Caco-2 (cell line): ENCODE results near the gene EFNA4. TPM values are rescaled to one million over a fixed set of nuclear protein-coding genes. Genes with fewer than 3 reads are reported as not detected.
"Not testable (repeated sequence)": the region's sequence is repeated elsewhere in the genome, so short reads cannot be mapped to it uniquely, and the experiment has no call there.

ENCODE experiments used
- BruUV-seq: library from RNA; stranded (reverse); fragments of 400-500 nt; replicated peaks from 2 replicates; lab custom pipeline; 2021; lab: Mats Ljungman, UMichigan
- CTCF ChIA-PET: fragments of 300-600 bp; sonication (Branson Sonifier 250); formaldehyde crosslinking; loops from one replicate; lab custom pipeline; 2022; ENCODE audit warnings: antibody characterized with exemption; lab: Charles Lee
- POLR2A ChIA-PET: fragments of 300-600 bp; sonication (Branson Sonifier 250); formaldehyde crosslinking; loops from one replicate; lab custom pipeline; 2022; ENCODE audit warnings: antibody characterized with exemption; lab: Charles Lee
- DNase-seq, 2 experiments: peaks; one replicate each; pipeline versions ENCODE4 v3.0.0 to v3.0.0-alpha.2; 2020 to 2022
- H3K27me3 ChIP-seq: replicated peaks from 2 replicates; pipeline ENCODE4 v1.6.0; 2011; ENCODE audit warnings: low read length; ENCODE audit not compliant: control insufficient read depth, insufficient read depth
- H3K36me3 ChIP-seq: 2 replicates; pipeline ENCODE4 v1.5.1; 2011; ENCODE audit warnings: low read length; ENCODE audit not compliant: control insufficient read depth, insufficient read depth
- H3K4me1 ChIP-seq: fragments of 250-450 bp; sonication (Bioruptor Pico); 2 replicates; pipeline ENCODE4 v1.5.1; 2020; ENCODE audit warnings: mild to moderate bottlenecking
- H3K4me3 ChIP-seq: 2 replicates; pipeline ENCODE4 v1.5.1; 2011; ENCODE audit warnings: low read depth, mild to moderate bottlenecking, control low read depth, low read length
- H3K9me3 ChIP-seq: fragments of 250-450 bp; sonication (Bioruptor Pico); 2 replicates; pipeline ENCODE4 v1.5.1; 2020; ENCODE audit warnings: mild to moderate bottlenecking, moderate library complexity
- H3K27ac Mint-ChIP-seq: one replicate; pipeline ENCODE4 v1.8.0; 2022; ENCODE audit warnings: mixed read lengths; ENCODE audit not compliant: unreplicated experiment
- H3K27me3 Mint-ChIP-seq: one replicate; pipeline ENCODE4 v1.8.0; 2022; ENCODE audit warnings: mixed read lengths; ENCODE audit not compliant: insufficient read depth, unreplicated experiment
- H3K36me3 Mint-ChIP-seq: one replicate; pipeline ENCODE4 v1.8.0; 2022; ENCODE audit warnings: mild to moderate bottlenecking, mixed read lengths; ENCODE audit not compliant: insufficient read depth, unreplicated experiment
- H3K4me1 Mint-ChIP-seq: one replicate; pipeline ENCODE4 v1.8.0; 2022; ENCODE audit warnings: low read depth, mixed read lengths; ENCODE audit not compliant: unreplicated experiment
- H3K4me3 Mint-ChIP-seq: one replicate; pipeline ENCODE4 v1.8.0; 2022; ENCODE audit warnings: mild to moderate bottlenecking, moderate library complexity, mixed read lengths; ENCODE audit not compliant: unreplicated experiment
- H3K9me3 Mint-ChIP-seq: one replicate; pipeline ENCODE4 v1.8.0; 2022; ENCODE audit warnings: mixed read lengths; ENCODE audit not compliant: unreplicated experiment
- CTCF ChIP-seq, 2 experiments: fragments of 200-600 bp in 1 of 2; IDR thresholded peaks; 1 replicate in 1 of 2; 2 replicates in 1 of 2; pipeline versions ENCODE4 v1.5.1 to v1.8.0; 2011 to 2022; ENCODE audit warnings: antibody characterized with exemption in 1 of 2, control low read depth in 1 of 2, inconsistent platforms in 1 of 2, low read depth in 1 of 2, low read length in 1 of 2, mild to moderate bottlenecking in 1 of 2, moderate library complexity in 1 of 2; ENCODE audit not compliant: insufficient read depth in 1 of 2, severe bottlenecking in 1 of 2, unreplicated experiment in 1 of 2
- intact Hi-C: fragments of 100-400 bp; cut with micrococcal nuclease; formaldehyde crosslinking; loops from one replicate; pipeline ENCODE4 v1.10.0; 2022; ENCODE audit not compliant: unreplicated experiment
- total RNA-seq: library from RNA; stranded (reverse); gene quantifications from 2 replicates; pipeline ENCODE4 v1.2.3, GENCODE V29; 2022

The EFNA4 gene
- total RNA-seq, 1 experiment from 2014 or later, result 13.8 TPM

- BruUV-seq, result no TSS peak
- no peaks in the 10 kb centered on the region for H3K27me3 ChIP-seq
- no peaks in the 10 kb centered on the region for H3K4me1 Mint-ChIP-seq
Measured at GRCh38 chr1:155113450-155113980, 50.0 kb downstream of the EFNA4 start.

GRCh38 chr1:155116113-155116764 is 52.7 kb downstream of the EFNA4 start:
- H3K27ac Mint-ChIP-seq, result no peak overlapping the region
- no peak overlapping the region for H3K4me3 ChIP-seq
- no peak for TF ChIP-seq CTCF (IDR thresholded peaks at IDR 0.05; ENCODE audit: insufficient read depth in 1 of 2, low read depth in 1 of 2, low read length in 1 of 2, severe bottlenecking in 1 of 2, unreplicated experiment in 1 of 2)
- H3K9me3 ChIP-seq, result no peaks in the 10 kb centered on the region
- no peaks in the 10 kb centered on the region for H3K36me3 Mint-ChIP-seq
- peaks cover 17% of the 10 kb centered on the region for H3K4me1 ChIP-seq
- H3K27me3 Mint-ChIP-seq, result no peaks in the 10 kb centered on the region
- H3K4me3 Mint-ChIP-seq, result no peak overlapping the region
- POLR2A ChIA-PET, result no interaction called here
- BruUV-seq, result no TSS peak
- DNase-seq, result no peak
- peaks cover 9% of the 10 kb centered on the region for H3K4me1 Mint-ChIP-seq
- no peaks in the 10 kb centered on the region for H3K27me3 ChIP-seq
- H3K36me3 ChIP-seq, result no peaks in the 10 kb centered on the region
- CTCF ChIA-PET, result interaction anchor here (0.6 to 1.1 kb wide), 2 partner anchors 14 to 25 kb away, joined by 3 to 5 read pairs; no protein-coding TSS in a partner anchor
- intact Hi-C loops, result no loop called here
- H3K9me3 Mint-ChIP-seq, result no peaks in the 10 kb centered on the region

More at GRCh38 chr1:155113450-155113980, 50.0 kb downstream of the EFNA4 start:
- Mint-ChIP-seq H3K36me3 (no peaks in the 10 kb centered on the region), H3K4me3 (no peak overlapping the region), H3K9me3 (no peaks in the 10 kb centered on the region), H3K27me3 (no peaks in the 10 kb centered on the region), H3K27ac (no peak overlapping the region)
- Histone ChIP-seq H3K9me3 (no peaks in the 10 kb centered on the region), H3K4me3 (no peak overlapping the region), H3K36me3 (no peaks in the 10 kb centered on the region), H3K4me1 (no peaks in the 10 kb centered on the region)
- POLR2A ChIA-PET, result no interaction called here
- CTCF ChIA-PET, result no interaction called here
- DNase-seq, result no peak
- intact Hi-C loops, result no loop called here
- TF ChIP-seq CTCF (IDR thresholded peaks at IDR 0.05; ENCODE audit: insufficient read depth in 1 of 2, low read depth in 1 of 2, low read length in 1 of 2, severe bottlenecking in 1 of 2, unreplicated experiment in 1 of 2), result no peak

- CTCF ChIA-PET, result interaction anchor here (0.9 to 1.2 kb wide), 4 partner anchors 8 to 55 kb away, joined by 4 to 7 read pairs (median 4); partner anchors contain the start of gene KRTCAP2
- no peak overlapping the region for H3K27ac Mint-ChIP-seq
Measured at GRCh38 chr1:155117610-155118009, 54.1 kb downstream of the EFNA4 start.

GRCh38 chr1:155118090-155118489 is 54.5 kb downstream of the EFNA4 start:
- H3K27ac Mint-ChIP-seq, H3K36me3 ChIP-seq, H3K9me3 ChIP-seq, DNase-seq, H3K27me3 ChIP-seq, H3K4me3 Mint-ChIP-seq, intact Hi-C loops, H3K4me3 ChIP-seq, POLR2A ChIA-PET, H3K27me3 Mint-ChIP-seq, H3K36me3 Mint-ChIP-seq, H3K9me3 Mint-ChIP-seq, BruUV-seq: not testable (repeated sequence)
- peaks cover 13% of the 10 kb centered on the region for H3K4me1 Mint-ChIP-seq
- H3K4me1 ChIP-seq, result peaks cover 22% of the 10 kb centered on the region
- CTCF ChIA-PET, result interaction anchor here (0.9 to 1.2 kb wide), 3 partner anchors 8 to 55 kb away, joined by 4 to 7 read pairs (median 4); partner anchors contain the start of gene KRTCAP2

More at GRCh38 chr1:155117610-155118009, 54.1 kb downstream of the EFNA4 start:
- no peaks in the 10 kb centered on the region for H3K27me3 Mint-ChIP-seq
- no peak overlapping the region for H3K4me3 Mint-ChIP-seq
- Histone ChIP-seq H3K27me3 (no peaks in the 10 kb centered on the region), H3K36me3 (no peaks in the 10 kb centered on the region), H3K9me3 (no peaks in the 10 kb centered on the region), H3K4me3 (no peak overlapping the region), H3K4me1 (peaks cover 22% of the 10 kb centered on the region)
- no peak for TF ChIP-seq CTCF (IDR thresholded peaks at IDR 0.05; ENCODE audit: insufficient read depth in 1 of 2, low read depth in 1 of 2, low read length in 1 of 2, severe bottlenecking in 1 of 2, unreplicated experiment in 1 of 2)
- POLR2A ChIA-PET, result no interaction called here
- no peaks in the 10 kb centered on the region for H3K9me3 Mint-ChIP-seq
- intact Hi-C loops, result no loop called here
- peaks cover 13% of the 10 kb centered on the region for H3K4me1 Mint-ChIP-seq
- DNase-seq, result peak in 1 of 2 experiments; percentile 71
- H3K36me3 Mint-ChIP-seq, result no peaks in the 10 kb centered on the region
- BruUV-seq, result no TSS peak
